Measurements from ENCODE around the gene AGAP1. TPM values are rescaled to one million over a fixed set of nuclear protein-coding genes. Genes with fewer than 3 reads are reported as not detected.

The AGAP1 gene
- total RNA-seq, 1 experiment from 2014 or later: 25.8 TPM

DNA sequence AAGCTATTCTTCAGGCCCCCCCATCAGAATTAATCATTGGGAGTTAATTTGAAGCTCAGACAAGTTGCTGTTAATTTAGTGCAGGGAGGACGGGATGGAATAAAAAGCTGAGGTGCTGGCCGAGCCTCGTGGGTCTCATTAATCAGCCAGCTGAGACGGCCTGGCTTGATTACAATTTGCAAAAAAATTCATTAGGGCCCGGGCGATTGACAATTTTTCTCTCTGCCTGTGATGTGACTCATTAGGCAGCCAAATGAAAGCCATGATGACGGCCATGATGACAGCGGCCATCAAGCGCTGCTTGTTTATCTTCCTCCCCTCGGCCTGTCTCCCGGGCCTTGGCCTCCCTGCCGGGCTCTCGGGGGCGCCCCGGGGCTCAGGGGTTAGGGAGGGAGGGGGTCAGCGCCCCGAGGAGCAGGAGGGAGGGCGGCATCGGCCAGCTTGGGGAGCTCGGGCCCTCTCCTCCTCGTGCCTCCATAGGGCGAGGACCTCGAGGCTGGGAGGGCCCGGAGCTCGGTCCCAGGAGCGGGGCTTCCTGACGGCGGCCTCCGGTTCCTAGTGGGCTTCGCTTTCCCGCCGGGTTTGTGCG lies 669.1 kb downstream of the AGAP1 start:
- Histone ChIP-seq H3K9ac (ENCODE audit: extremely low read depth, insufficient read length, low read length) (no peak overlapping the region), H3K14ac (ENCODE audit: insufficient read depth, low read length) (no peak overlapping the region), H3K4me2 (ENCODE audit: insufficient read depth, insufficient read length, low read length) (no peak overlapping the region), H3K23me2 (ENCODE audit: insufficient read length, low read depth, low read length, poor library complexity, severe bottlenecking) (peaks cover 21% of the 10 kb centered on the region), H3T11ph (ENCODE audit: low read length) (no peak overlapping the region), H2AFZ (ENCODE audit: low read length) (no peak overlapping the region), H4K91ac (ENCODE audit: insufficient read length, low read depth, low read length) (no peak overlapping the region), H2BK5ac (ENCODE audit: insufficient read length, low read length) (no peak overlapping the region), H4K8ac (replicated peaks; ENCODE audit: insufficient read length, low read depth, low read length) (no peak overlapping the region), H3K9me3 (ENCODE audit: control insufficient read depth, low read depth, low read length) (no peaks in the 10 kb centered on the region), H3K79me2 (ENCODE audit: insufficient read depth, low read length) (no peaks in the 10 kb centered on the region), H3K4ac (ENCODE audit: low read depth, low read length) (no peak overlapping the region), H3K27me3 (ENCODE audit: insufficient read depth, low read length) (peaks cover 73% of the 10 kb centered on the region), H2BK120ac (ENCODE audit: low read depth, low read length, poor library complexity, severe bottlenecking) (no peak overlapping the region), H3K4me1 (ENCODE audit: insufficient read depth, low read length) (peaks cover 4% of the 10 kb centered on the region; the same call in 1 of the 2 replicates), H2BK15ac (ENCODE audit: low read depth, low read length) (no peak overlapping the region), H3K56ac (ENCODE audit: insufficient read length, low read depth, low read length) (no peak overlapping the region), H2AK5ac (ENCODE audit: insufficient read length, low read length) (no peak overlapping the region), H2BK12ac (ENCODE audit: insufficient read length, low read depth, low read length) (no peak overlapping the region), H3K18ac (ENCODE audit: insufficient read length, low read depth, low read length) (no peak overlapping the region), H3K27ac (ENCODE audit: insufficient read length, low read depth, low read length) (no peak overlapping the region), H2BK20ac (ENCODE audit: low read depth, low read length, poor library complexity, severe bottlenecking) (no peak overlapping the region), H4K20me1 (ENCODE audit: control insufficient read depth, insufficient read depth, insufficient read length) (no peaks in the 10 kb centered on the region), H3K23ac (ENCODE audit: insufficient read length, low read depth, low read length) (no peak overlapping the region), H3K79me1 (ENCODE audit: insufficient read depth, low read depth, low read length, poor library complexity, severe bottlenecking) (no peaks in the 10 kb centered on the region), H4K5ac (ENCODE audit: insufficient read length, low read depth, low read length) (no peak overlapping the region)
- DNase-seq: no peak
- TF ChIP-seq CTCF (conservative IDR thresholded peaks at IDR 0.05): no peak
- Mint-ChIP-seq H3K36me3 (ENCODE audit: insufficient read depth in 1 of 3, low read depth in 3 of 3) (peaks cover 0 to 2% (median 0%) of the 10 kb centered on the region in 3 experiments; a peak in 2 of 7 replicates), H3K27ac (no peak overlapping the region), H3K27me3 (ENCODE audit: low read depth) (peaks cover 95% of the 10 kb centered on the region), H3K4me1 (peaks cover 48 to 52% of the 10 kb centered on the region in 2 experiments), H3K9me3 (peaks cover 0 to 3% of the 10 kb centered on the region in 2 experiments; a peak in 2 of 5 replicates), H3K4me3 (peak overlapping the region in 1 of 2 experiments; percentile 53; a peak in 2 of 5 replicates)
- WGBS (ENCODE audit: extremely low coverage, insufficient read length, low lambda C conversion rate): no CpG with 5 or more reads among the region's 33 CpGs

Data from H9 (cell line).